ENCODE results near the gene MAG.
"Not testable (repeated sequence)": the region's sequence is repeated elsewhere in the genome, so short reads cannot be mapped to it uniquely, and the experiment has no call there.

Gene MAG

DNA sequence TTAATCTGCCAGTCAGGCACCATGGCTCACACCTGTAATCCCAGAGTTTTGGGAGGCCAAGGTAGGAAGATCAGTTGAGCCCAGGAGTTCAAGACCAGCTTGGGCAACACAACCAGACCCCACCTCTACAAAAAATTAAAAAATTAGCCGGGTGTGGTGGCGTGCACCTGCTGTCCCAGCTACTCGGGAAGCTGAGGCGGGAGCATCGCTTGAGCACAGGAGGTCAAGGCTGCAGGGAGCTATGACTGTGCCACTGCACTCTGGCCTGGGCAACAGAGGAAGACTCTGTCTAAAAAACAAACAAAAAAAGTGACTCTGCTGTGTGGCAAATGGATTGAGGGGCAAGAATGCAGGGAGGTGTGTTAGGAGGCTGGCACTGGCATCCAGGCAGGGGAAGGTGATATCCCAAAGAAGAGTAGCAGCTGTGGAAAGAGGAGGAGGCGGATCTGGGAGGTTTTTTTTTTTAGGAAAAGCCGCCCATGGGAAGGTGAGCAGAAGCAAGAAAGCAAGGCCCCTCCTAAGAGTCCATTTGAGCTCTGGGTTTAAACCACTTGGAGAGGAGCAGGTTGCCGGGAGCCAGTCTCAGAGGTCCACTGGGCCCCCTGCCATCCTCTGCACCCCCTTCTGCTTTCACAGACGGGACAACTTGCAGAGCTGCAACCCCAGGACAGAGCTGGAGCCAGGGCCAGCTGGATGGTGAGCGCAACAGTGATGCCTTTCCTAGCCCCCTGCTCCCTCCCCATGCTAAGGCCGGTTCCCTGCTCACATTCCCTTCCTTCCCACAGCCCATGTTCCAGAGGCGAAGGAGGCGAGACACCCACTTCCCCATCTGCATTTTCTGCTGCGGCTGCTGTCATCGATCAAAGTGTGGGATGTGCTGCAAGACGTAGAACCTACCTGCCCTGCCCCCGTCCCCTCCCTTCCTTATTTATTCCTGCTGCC is 7.5 kb upstream of the MAG start:
- Histone ChIP-seq H3K27me3 (ENCODE audit: low read depth) (peaks cover 22% of the 10 kb centered on the region), H3K4me3 (no peak overlapping the region), H3K4me1 (no peaks in the 10 kb centered on the region)

GRCh38 chr19:35285095-35285449 is 6.9 kb upstream of the MAG start:
- Histone ChIP-seq H3K9me3 (no peaks in the 10 kb centered on the region), H3K4me1 (no peaks in the 10 kb centered on the region), H3K4me3 (no peak overlapping the region), H3K36me3 (replicated peaks) (no peaks in the 10 kb centered on the region), H3K27me3 (ENCODE audit: low read depth) (peaks cover 22% of the 10 kb centered on the region)
- in situ Hi-C loops (cut with MboI; ENCODE audit: low sequenced_read_pairs), result no loop called here
- no peak for DNase-seq (ENCODE audit: low spot score in 2 of 2)

More for the DNA sequence above, 7.5 kb upstream of the MAG start:
- H3K36me3 ChIP-seq (replicated peaks), result no peaks in the 10 kb centered on the region; the same call in 1 of the 2 replicates
- H3K9me3 ChIP-seq, result no peaks in the 10 kb centered on the region
- no peak for DNase-seq (ENCODE audit: low spot score in 2 of 2)
- in situ Hi-C loops (cut with MboI; ENCODE audit: low sequenced_read_pairs), result no loop called here

DNA sequence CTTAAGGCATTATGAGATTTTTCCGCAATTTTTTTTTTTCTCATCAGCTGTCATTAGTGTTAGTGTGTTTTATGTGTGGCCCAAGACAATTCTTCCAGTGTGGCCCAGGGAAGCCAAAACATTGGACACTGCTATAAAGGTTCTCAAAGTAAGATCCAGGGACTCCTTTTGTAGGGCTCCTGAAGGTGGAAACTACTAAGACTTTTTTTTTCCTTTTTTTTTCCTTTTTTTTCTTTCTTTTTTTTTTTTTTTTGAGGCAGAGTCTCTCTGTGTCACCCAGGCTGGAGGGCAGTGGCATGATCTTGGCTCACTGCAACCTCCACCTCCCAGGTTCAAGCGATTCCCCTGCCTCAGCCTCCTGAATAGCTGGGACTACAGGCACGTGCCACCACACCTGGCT is 6.5 kb upstream of the MAG start:
- H3K4me1 ChIP-seq; H3K9me3 ChIP-seq; H3K36me3 ChIP-seq (replicated peaks); in situ Hi-C loops (cut with MboI; ENCODE audit: low sequenced_read_pairs); DNase-seq (ENCODE audit: low spot score in 2 of 2); H3K4me3 ChIP-seq: not testable (repeated sequence)
- peaks cover 22% of the 10 kb centered on the region for H3K27me3 ChIP-seq (ENCODE audit: low read depth)

DNA sequence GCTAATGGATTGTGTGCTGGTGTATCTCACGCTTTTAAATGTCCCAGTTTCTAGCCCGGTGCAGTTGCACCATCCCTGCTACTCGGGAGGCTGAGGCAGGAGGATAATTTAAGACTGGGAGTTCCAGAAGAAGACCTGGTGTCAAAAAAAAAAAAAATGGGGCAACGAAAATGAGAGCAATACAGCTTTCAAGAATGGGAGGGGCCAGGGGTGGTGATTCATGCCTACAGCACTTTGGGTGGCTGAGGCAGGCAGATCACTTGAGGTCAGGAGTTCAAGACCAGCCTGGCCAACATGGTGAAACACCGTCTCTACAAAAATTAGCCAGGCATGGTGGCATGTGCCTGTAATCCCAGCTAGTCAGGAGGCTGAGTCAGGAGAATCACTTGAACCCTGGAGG is 5.9 kb upstream of the MAG start:
- H3K27me3 ChIP-seq (ENCODE audit: low read depth), result peaks cover 22% of the 10 kb centered on the region
- DNase-seq (ENCODE audit: low spot score in 2 of 2), result not testable (repeated sequence)

GRCh38 chr19:35287713-35288112 is 4.2 kb upstream of the MAG start:
- in situ Hi-C loops (cut with MboI; ENCODE audit: low sequenced_read_pairs), result no loop called here
- peaks cover 9% of the 10 kb centered on the region for H3K27me3 ChIP-seq (ENCODE audit: low read depth)
- H3K4me1 ChIP-seq, result no peaks in the 10 kb centered on the region
- H3K4me3 ChIP-seq, result no peak overlapping the region
- no peaks in the 10 kb centered on the region for H3K9me3 ChIP-seq
- no peaks in the 10 kb centered on the region for H3K36me3 ChIP-seq (replicated peaks)
- no peak for DNase-seq (ENCODE audit: low spot score in 2 of 2)

More for the DNA sequence above, 5.9 kb upstream of the MAG start:
- H3K4me1 ChIP-seq; H3K4me3 ChIP-seq; H3K9me3 ChIP-seq; H3K36me3 ChIP-seq (replicated peaks); in situ Hi-C loops (cut with MboI; ENCODE audit: low sequenced_read_pairs): not testable (repeated sequence)

- Histone ChIP-seq H3K27me3 (ENCODE audit: low read depth) (peaks cover 3% of the 10 kb centered on the region), H3K36me3 (replicated peaks) (no peaks in the 10 kb centered on the region), H3K9me3 (no peaks in the 10 kb centered on the region), H3K4me1 (no peaks in the 10 kb centered on the region), H3K4me3 (no peak overlapping the region)
- DNase-seq (ENCODE audit: low spot score in 2 of 2), result no peak
- in situ Hi-C loops (cut with MboI; ENCODE audit: low sequenced_read_pairs), result no loop called here
Observed at GRCh38 chr19:35288331-35288730, 3.6 kb upstream of the MAG start.

DNA sequence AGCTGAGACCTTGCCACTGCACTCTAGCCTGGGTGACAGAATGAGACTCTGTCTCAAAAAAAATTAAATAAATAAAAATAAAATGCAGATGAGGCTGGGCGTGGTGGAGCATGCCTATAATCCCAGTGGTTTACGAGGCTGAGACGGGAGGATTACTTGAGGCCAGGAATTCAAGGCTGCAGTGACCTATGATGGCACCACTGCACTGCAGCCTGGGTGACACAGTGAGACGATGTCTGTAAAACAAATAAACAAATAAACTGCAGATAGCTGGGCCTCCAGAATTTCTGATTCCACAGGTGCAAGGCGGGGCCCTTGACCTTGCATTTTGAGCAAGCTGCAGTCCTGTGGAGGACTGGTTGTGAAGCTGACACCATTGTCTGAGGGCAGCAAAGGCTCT is 3.1 kb upstream of the MAG start:
- no peak for DNase-seq (ENCODE audit: low spot score in 2 of 2)
- in situ Hi-C loops (cut with MboI; ENCODE audit: low sequenced_read_pairs), result no loop called here
- H3K4me3 ChIP-seq, result no peak overlapping the region
- H3K36me3 ChIP-seq (replicated peaks), result no peaks in the 10 kb centered on the region
- H3K27me3 ChIP-seq (ENCODE audit: low read depth), result 0 out of 2 replicates have a peak, but pooled peaks cover 2% of the 10 kb centered on the region
- no peaks in the 10 kb centered on the region for H3K9me3 ChIP-seq
- H3K4me1 ChIP-seq, result no peaks in the 10 kb centered on the region

- in situ Hi-C loops (cut with MboI; ENCODE audit: low sequenced_read_pairs), result no loop called here
- Histone ChIP-seq H3K27me3 (ENCODE audit: low read depth) (no peaks in the 10 kb centered on the region), H3K4me1 (no peaks in the 10 kb centered on the region), H3K9me3 (no peaks in the 10 kb centered on the region), H3K36me3 (replicated peaks) (no peaks in the 10 kb centered on the region), H3K4me3 (no peak overlapping the region)
- no peak for DNase-seq (ENCODE audit: low spot score in 2 of 2)
Observed at GRCh38 chr19:35290381-35291127, 1.4 kb upstream of the MAG start.

DNA sequence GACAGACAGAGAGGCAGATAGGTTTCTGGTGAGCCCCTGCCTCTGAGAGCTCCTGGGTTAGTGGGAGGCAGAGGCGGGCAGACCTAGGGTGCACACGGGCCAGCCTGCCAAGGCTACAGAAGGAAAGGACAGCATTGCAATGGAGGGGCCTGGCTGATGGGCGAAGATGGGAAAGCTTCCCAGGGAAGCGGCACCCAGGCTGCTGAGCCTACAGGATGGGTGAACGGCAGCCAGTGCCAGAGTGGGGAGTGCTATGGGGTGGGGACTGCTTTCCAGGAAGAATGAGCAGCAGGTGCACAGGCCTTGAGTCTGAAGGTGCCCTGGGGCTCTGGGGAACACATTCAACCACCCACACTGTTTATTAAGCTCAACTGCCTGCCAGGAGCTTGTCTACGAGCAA is 702 bp upstream of the MAG start:
- H3K4me3 ChIP-seq, result no peak overlapping the region
- DNase-seq (ENCODE audit: low spot score in 2 of 2), result no peak
- in situ Hi-C loops (cut with MboI; ENCODE audit: low sequenced_read_pairs), result no loop called here
- H3K27me3 ChIP-seq (ENCODE audit: low read depth), result no peaks in the 10 kb centered on the region
- no peaks in the 10 kb centered on the region for H3K9me3 ChIP-seq
- no peaks in the 10 kb centered on the region for H3K4me1 ChIP-seq
- H3K36me3 ChIP-seq (replicated peaks), result no peaks in the 10 kb centered on the region

DNA sequence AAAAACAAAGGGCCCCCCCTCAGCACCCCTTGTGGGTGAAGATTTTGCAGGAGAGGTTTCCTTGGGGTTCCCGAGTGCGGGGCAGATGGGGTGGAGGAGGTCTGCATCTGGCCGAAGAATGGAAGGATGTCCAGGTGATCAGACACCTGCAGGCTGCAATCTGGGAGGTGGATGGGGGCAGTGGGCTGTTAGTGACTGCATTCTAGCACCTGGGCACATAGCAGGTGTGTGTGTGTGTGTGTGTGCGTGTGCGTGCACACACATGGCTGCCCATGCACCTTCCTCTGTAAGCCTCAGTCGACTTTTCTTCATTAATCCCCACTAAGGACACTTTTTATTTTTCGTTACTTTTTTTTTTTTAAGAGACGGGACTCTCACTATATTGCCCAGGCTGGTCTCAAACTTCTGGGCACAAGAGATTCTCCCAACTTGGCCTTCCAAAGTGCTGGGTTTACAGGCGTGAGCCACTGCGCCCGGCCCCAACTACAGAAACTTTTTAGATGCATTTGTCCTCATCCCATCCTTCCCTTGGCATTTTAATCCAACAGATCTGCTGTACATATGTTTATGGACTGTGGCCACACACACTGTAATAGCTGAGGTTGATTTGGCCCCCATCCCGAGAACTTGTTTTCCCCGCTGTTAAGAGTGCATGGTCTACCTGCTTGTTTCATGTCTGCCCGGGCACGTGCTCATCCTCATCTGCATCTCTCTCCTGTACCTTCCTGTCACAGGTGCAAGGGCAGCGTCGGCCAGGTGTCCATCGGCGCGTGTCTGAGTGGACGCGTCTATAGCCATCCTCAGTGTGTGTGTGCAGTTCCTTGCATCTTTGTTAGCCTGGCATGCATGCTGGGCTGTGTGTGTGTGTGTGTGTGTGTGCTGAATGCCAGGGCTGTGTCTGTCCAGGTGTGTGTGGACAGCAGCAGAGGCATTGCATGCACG is 731 bp downstream of the MAG start:
- H3K4me1 ChIP-seq, result no peaks in the 10 kb centered on the region
- no peaks in the 10 kb centered on the region for H3K36me3 ChIP-seq (replicated peaks)
- in situ Hi-C loops (cut with MboI; ENCODE audit: low sequenced_read_pairs), result no loop called here
- no peak for DNase-seq (ENCODE audit: low spot score in 2 of 2)
- H3K4me3 ChIP-seq, result no peak overlapping the region
- H3K9me3 ChIP-seq, result no peaks in the 10 kb centered on the region
- no peaks in the 10 kb centered on the region for H3K27me3 ChIP-seq (ENCODE audit: low read depth)

GRCh38 chr19:35293363-35293739 is 1.4 kb downstream of the MAG start:
- no peaks in the 10 kb centered on the region for H3K9me3 ChIP-seq
- DNase-seq (ENCODE audit: low spot score in 2 of 2), result no peak
- H3K4me1 ChIP-seq, result no peaks in the 10 kb centered on the region
- no peaks in the 10 kb centered on the region for H3K36me3 ChIP-seq (replicated peaks)
- H3K4me3 ChIP-seq, result no peak overlapping the region
- in situ Hi-C loops (cut with MboI; ENCODE audit: low sequenced_read_pairs), result no loop called here
- no peaks in the 10 kb centered on the region for H3K27me3 ChIP-seq (ENCODE audit: low read depth)

DNA sequence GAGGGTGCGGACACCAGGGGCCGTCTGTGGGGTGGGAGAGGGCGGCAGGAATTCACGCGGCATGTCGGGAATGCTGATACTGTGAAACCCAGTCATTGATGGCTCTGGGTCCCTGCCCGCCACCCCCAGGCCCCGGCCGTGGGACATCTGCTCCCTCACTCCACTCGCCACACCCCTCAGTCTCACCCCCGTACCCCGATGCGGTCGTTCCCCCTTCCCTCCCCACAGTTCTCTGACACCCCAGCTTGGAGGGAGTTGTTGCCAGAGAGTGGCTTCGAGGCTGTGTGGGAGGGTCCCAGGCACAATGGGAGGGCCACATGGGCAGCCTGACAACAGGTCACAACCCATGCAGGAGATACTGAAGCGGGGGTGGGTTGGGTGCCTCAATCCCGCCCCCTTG is 1.8 kb downstream of the MAG start:
- H3K27me3 ChIP-seq (ENCODE audit: low read depth), result no peaks in the 10 kb centered on the region
- H3K4me3 ChIP-seq, result no peak overlapping the region
- H3K9me3 ChIP-seq, result no peaks in the 10 kb centered on the region
- no peaks in the 10 kb centered on the region for H3K36me3 ChIP-seq (replicated peaks)
- no peak for DNase-seq (ENCODE audit: low spot score in 2 of 2)
- H3K4me1 ChIP-seq, result no peaks in the 10 kb centered on the region
- in situ Hi-C loops (cut with MboI; ENCODE audit: low sequenced_read_pairs), result no loop called here

- Histone ChIP-seq H3K27me3 (ENCODE audit: low read depth) (no peaks in the 10 kb centered on the region), H3K4me1 (no peaks in the 10 kb centered on the region)
- in situ Hi-C loops (cut with MboI; ENCODE audit: low sequenced_read_pairs), result no loop called here
Observed at GRCh38 chr19:35294328-35294727, 2.4 kb downstream of the MAG start.

More at GRCh38 chr19:35294328-35294727, 2.4 kb downstream of the MAG start:
- DNase-seq (ENCODE audit: low spot score in 2 of 2), result no peak
- no peaks in the 10 kb centered on the region for H3K9me3 ChIP-seq
- H3K36me3 ChIP-seq (replicated peaks), result no peaks in the 10 kb centered on the region
- no peak overlapping the region for H3K4me3 ChIP-seq
